OCI-LY3 (cell line): ENCODE results near the gene INPP5K.

ENCODE experiments used
- H2AFZ ChIP-seq: fragments of 200-600, 300-600 bp; shearing (Covaris generic); 2 replicates; pipeline ENCODE4 v1.6.0; 2014; ENCODE audit warnings: antibody characterized with exemption, low read depth, low read length
- H3K27ac ChIP-seq: fragments of 200-600, 300-600 bp; sonication (generic); 2 replicates; pipeline ENCODE4 v1.5.1; 2014; ENCODE audit warnings: mild to moderate bottlenecking, low read length, moderate library complexity, mixed read lengths
- H3K27me3 ChIP-seq: fragments of 200-600, 300-600 bp; sonication (generic); 2 replicates; pipeline ENCODE4 v1.6.1; 2014; ENCODE audit warnings: low read depth, low read length, mixed read lengths
- H3K36me3 ChIP-seq: fragments of 200-600, 300-600 bp; sonication (generic); replicated peaks from 2 replicates; pipeline ENCODE3; 2014; ENCODE audit warnings: low read depth, low read length, mixed read lengths
- H3K4me1 ChIP-seq: fragments of 300-600, 200-600 bp; sonication (generic); 2 replicates; pipeline ENCODE4 v1.6.1; 2014; ENCODE audit warnings: low read length, mixed read lengths
- H3K4me2 ChIP-seq: fragments of 200-600, 300-600 bp; sonication (generic); 2 replicates; pipeline ENCODE4 v1.6.1; 2014; ENCODE audit warnings: low read length, mixed read lengths
- H3K4me3 ChIP-seq: fragments of 300-600, 200-600 bp; sonication (generic); 2 replicates; pipeline ENCODE4 v1.5.1; 2014; ENCODE audit warnings: antibody characterized with exemption, mild to moderate bottlenecking, low read length, moderate library complexity
- H3K79me2 ChIP-seq: fragments of 300-600, 200-600 bp; shearing (Covaris generic); 2 replicates; pipeline ENCODE4 v1.6.1; 2014; ENCODE audit warnings: mild to moderate bottlenecking, low read length, mixed read lengths
- H3K9ac ChIP-seq: fragments of 300-600, 200-600 bp; shearing (Covaris generic); 2 replicates; pipeline ENCODE4 v1.6.0; 2014; ENCODE audit warnings: mild to moderate bottlenecking, low read length, moderate library complexity
- H3K9me3 ChIP-seq: fragments of 200-600, 300-600 bp; shearing (Covaris generic); 2 replicates; pipeline ENCODE4 v1.6.1; 2014; ENCODE audit warnings: low read length, mixed read lengths; ENCODE audit not compliant: insufficient read depth
- H4K20me1 ChIP-seq: fragments of 200-600, 300-600 bp; sonication (generic); 2 replicates; pipeline ENCODE4 v1.6.1; 2016; ENCODE audit warnings: low read length, mixed read lengths; ENCODE audit not compliant: insufficient read depth
- CTCF ChIP-seq: fragments of 200-600, 300-600 bp; sonication (generic); IDR thresholded peaks from 2 replicates; pipeline ENCODE4 v1.5.1; 2014; ENCODE audit warnings: antibody characterized with exemption, low read length, low read depth
- EZH2phosphoT487 ChIP-seq: fragments of 200-600 bp; shearing (Covaris generic); IDR thresholded peaks from 2 replicates; pipeline ENCODE4 v1.6.1; 2018; ENCODE audit warnings: antibody characterized with exemption, mixed run types, low read depth

Gene INPP5K

GRCh38 chr17:1562176-1562643, 45.8 kb upstream of the INPP5K start:
- H3K4me1 ChIP-seq: peaks cover 23% of the 10 kb centered on the region
- H4K20me1 ChIP-seq: peaks cover 28% of the 10 kb centered on the region
- no peak overlapping the region for H3K27ac ChIP-seq
- H3K9ac ChIP-seq: peak overlapping the region; percentile 83
- peak overlapping the region; percentile 83 for H3K4me3 ChIP-seq
- TF ChIP-seq CTCF: no peak
- no peak for TF ChIP-seq EZH2phosphoT487
- no peak overlapping the region for H2AFZ ChIP-seq
- no peaks in the 10 kb centered on the region for H3K36me3 ChIP-seq
- H3K9me3 ChIP-seq: no peaks in the 10 kb centered on the region
- peaks cover 51% of the 10 kb centered on the region for H3K79me2 ChIP-seq
- H3K27me3 ChIP-seq: no peaks in the 10 kb centered on the region
- H3K4me2 ChIP-seq: peak overlapping the region; percentile 96

GRCh38 chr17:1561420-1562175, 45.2 kb upstream of the INPP5K start:
- TF ChIP-seq CTCF: peak; percentile 29
- no peak for TF ChIP-seq EZH2phosphoT487
- Histone ChIP-seq H3K27me3 (no peaks in the 10 kb centered on the region), H3K4me3 (peak overlapping the region; percentile 83), H3K36me3 (no peaks in the 10 kb centered on the region), H3K27ac (no peak overlapping the region), H3K9me3 (no peaks in the 10 kb centered on the region), H3K79me2 (peaks cover 56% of the 10 kb centered on the region), H3K4me1 (peaks cover 26% of the 10 kb centered on the region), H2AFZ (no peak overlapping the region), H3K9ac (peak overlapping the region; percentile 83), H3K4me2 (peak overlapping the region; percentile 96), H4K20me1 (peaks cover 28% of the 10 kb centered on the region)

GRCh38 chr17:1560858-1561355, 44.5 kb upstream of the INPP5K start:
- no peak for TF ChIP-seq CTCF
- no peak for TF ChIP-seq EZH2phosphoT487
- H3K36me3 ChIP-seq: no peaks in the 10 kb centered on the region
- peaks cover 61% of the 10 kb centered on the region for H3K79me2 ChIP-seq
- peak overlapping the region; percentile 83 for H3K4me3 ChIP-seq
- H3K4me2 ChIP-seq: peak overlapping the region; percentile 96
- H3K9ac ChIP-seq: peak overlapping the region; percentile 83
- H3K27ac ChIP-seq: no peak overlapping the region
- H3K27me3 ChIP-seq: no peaks in the 10 kb centered on the region
- no peaks in the 10 kb centered on the region for H3K9me3 ChIP-seq
- H3K4me1 ChIP-seq: peaks cover 26% of the 10 kb centered on the region
- peaks cover 28% of the 10 kb centered on the region for H4K20me1 ChIP-seq
- H2AFZ ChIP-seq: no peak overlapping the region

- Histone ChIP-seq H3K9me3 (no peaks in the 10 kb centered on the region), H2AFZ (no peak overlapping the region), H3K4me3 (no peak overlapping the region), H3K36me3 (no peaks in the 10 kb centered on the region), H3K9ac (no peak overlapping the region), H3K27me3 (no peaks in the 10 kb centered on the region), H3K27ac (no peak overlapping the region), H3K79me2 (peaks cover 67% of the 10 kb centered on the region), H4K20me1 (peaks cover 28% of the 10 kb centered on the region), H3K4me2 (no peak overlapping the region), H3K4me1 (peaks cover 29% of the 10 kb centered on the region)
- TF ChIP-seq CTCF (no peak), EZH2phosphoT487 (no peak)
These were observed 43.9 kb upstream of the INPP5K start for GRCh38 chr17:1560101-1560857.
